Measurements from ENCODE around the gene PRAMEF27.
"Not testable (repeated sequence)": the region's sequence is repeated elsewhere in the genome, so short reads cannot be mapped to it uniquely, and the experiment has no call there.

Gene PRAMEF27

GRCh38 chr1:13056475-13056874 lies at the start of gene PRAMEF27:
TSS of gene PRAMEF27 (minus strand) at chr1:13056575. CDS start at chr1:13053659, 2,916 bp downstream.
- not testable (repeated sequence) for DNase-seq

GRCh38 chr1:13070474-13070873 lies 14.1 kb upstream of the PRAMEF27 start, which contains the start of gene PRAMEF25:
TSS of gene PRAMEF25 (plus strand) at chr1:13070774. CDS start at chr1:13073694, 2,920 bp downstream.
- DNase-seq, result not testable (repeated sequence)

- DNase-seq, result not testable (repeated sequence)
Measured at GRCh38 chr1:13019846-13020245, 36.5 kb downstream of the PRAMEF27 start.

GRCh38 chr1:13011932-13012331 lies 44.4 kb downstream of the PRAMEF27 start:
- not testable (repeated sequence) for DNase-seq

GRCh38 chr1:13009348-13009747 lies 47.0 kb downstream of the PRAMEF27 start:
- not testable (repeated sequence) for DNase-seq

DNA sequence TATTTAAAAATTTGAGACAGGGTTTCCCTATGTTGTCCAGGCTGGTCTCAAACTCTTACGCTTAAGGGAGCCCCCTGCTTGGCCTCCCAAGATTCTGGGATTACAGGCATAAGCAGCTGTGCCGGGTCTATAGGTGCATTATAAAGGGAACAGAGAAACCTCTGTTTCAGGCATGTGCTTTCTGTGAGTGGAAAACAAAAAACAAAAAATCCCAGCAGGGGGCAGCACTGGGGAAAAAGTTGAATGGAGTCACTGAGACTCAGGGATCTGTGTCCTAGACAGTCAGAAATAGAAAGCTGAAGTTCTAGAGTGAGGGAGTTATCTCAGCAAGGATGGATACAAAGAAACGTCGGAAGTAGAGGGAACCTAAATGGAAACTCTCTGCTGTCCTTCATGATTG lies 50.6 kb downstream of the PRAMEF27 start:
- not testable (repeated sequence) for DNase-seq

All from NCI-H1436 treated with DMSO at 0.1 percent for 48 hours (cell line).